ENCODE data around the gene RNF10.

DNA sequence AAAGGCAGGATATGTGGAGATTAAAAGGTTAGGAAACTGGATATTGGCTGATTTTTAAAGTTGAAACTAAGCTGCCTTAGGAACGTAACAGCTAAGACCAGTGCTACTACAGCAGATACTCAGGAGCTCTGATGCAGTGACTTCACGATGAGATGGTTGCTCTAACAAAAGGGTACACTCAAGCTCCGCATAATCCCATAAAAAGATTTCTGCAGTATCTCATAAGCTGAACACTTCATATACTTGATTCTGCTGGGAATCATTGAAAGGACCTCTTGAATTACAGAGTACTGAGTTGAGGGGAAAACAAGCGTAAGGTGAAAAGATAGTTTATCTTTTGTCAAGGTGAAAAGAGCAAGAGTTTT is 3.7 kb downstream of the RNF10 start:
- TF ChIP-seq CTCF (IDR thresholded peaks at IDR 0.05) (no peak), POLR2A (IDR thresholded peaks at IDR 0.05) (no peak)
